SK-N-SH (cell line): ENCODE data around the gene PPP1R9B. TPM values are rescaled to one million over a fixed set of nuclear protein-coding genes. Genes with fewer than 3 reads are reported as not detected.

Experiments used
- CTCF ChIA-PET: fragments of 300-600, 350-600 bp; formaldehyde crosslinking; extraction: SDS; loops from one replicate; lab custom pipeline; 2021; lab: Yijun Ruan, JAX
- POLR2A ChIA-PET: fragments of 350-600 bp; sonication (Branson Sonifier 250); formaldehyde crosslinking; extraction: SDS; loops from one replicate; lab custom pipeline; 2020; ENCODE audit warnings: antibody characterized with exemption, inconsistent platforms; lab: Yijun Ruan, JAX
- DNase-seq: peaks from one replicate; pipeline ENCODE4 v3.0.0; 2012
- H2AFZ ChIP-seq: fragments of 200-600 bp; sonication (generic); 2 replicates; pipeline ENCODE4 v1.8.1; 2016; ENCODE audit warnings: antibody characterized with exemption, mild to moderate bottlenecking, low read depth
- H3F3A ChIP-seq: fragments of 200-600 bp; sonication (generic); replicated peaks from 2 replicates; pipeline ENCODE3; 2016; ENCODE audit warnings: antibody characterized with exemption, mild to moderate bottlenecking; ENCODE audit not compliant: insufficient read depth
- H3K27ac ChIP-seq, 2 experiments: fragments of 200-500 bp in 1 of 2; fragments of 200-600 bp in 1 of 2; sonication (Bioruptor generic) in 1 of 2; sonication (generic), shearing (Covaris generic) in 1 of 2; 2 replicates each; pipeline versions ENCODE4 v1.5.1 to v1.6.1; 2014 to 2016; ENCODE audit warnings: low read depth in 2 of 2, inconsistent platforms in 1 of 2, low read length in 1 of 2, mild to moderate bottlenecking in 1 of 2, mixed read lengths in 1 of 2
- H3K27me3 ChIP-seq: fragments of 200-600 bp; sonication (generic), shearing (Covaris generic); 2 replicates; pipeline ENCODE4 v1.6.1; 2016; ENCODE audit warnings: mixed run types; ENCODE audit not compliant: insufficient read depth
- H3K36me3 ChIP-seq, 2 experiments: fragments of 200-500 bp in 1 of 2; fragments of 200-600 bp in 1 of 2; sonication (Bioruptor generic) in 1 of 2; sonication (generic) in 1 of 2; replicated peaks in 1 of 2; 2 replicates each; pipeline versions ENCODE3 to v1.5.1; 2014 to 2016; ENCODE audit warnings: low read length in 1 of 2, mild to moderate bottlenecking in 1 of 2; ENCODE audit not compliant: insufficient read depth in 2 of 2, control insufficient read depth in 1 of 2
- H3K4me1 ChIP-seq, 2 experiments: fragments of 200-500 bp in 1 of 2; fragments of 200-600 bp in 1 of 2; sonication (Bioruptor generic) in 1 of 2; sonication (generic), shearing (Covaris generic) in 1 of 2; 2 replicates each; pipeline versions ENCODE4 v1.5.1 to v1.6.1; 2014 to 2016; ENCODE audit warnings: low read depth in 1 of 2, low read length in 1 of 2, mixed run types in 1 of 2; ENCODE audit not compliant: insufficient read depth in 2 of 2, control insufficient read depth in 1 of 2
- H3K4me2 ChIP-seq: fragments of 200-600 bp; sonication (generic), shearing (Covaris generic); 2 replicates; pipeline ENCODE4 v1.6.1; 2017; ENCODE audit warnings: mixed run types
- H3K4me3 ChIP-seq, 2 experiments: fragments of 200-500 bp in 1 of 2; fragments of 200-600 bp in 1 of 2; sonication (Bioruptor generic) in 1 of 2; sonication (generic), shearing (Covaris generic) in 1 of 2; 2 replicates each; pipeline versions ENCODE4 v1.5.1 to v1.8.1; 2014 to 2016; ENCODE audit warnings: low read depth in 2 of 2, inconsistent platforms in 1 of 2, low read length in 1 of 2, mild to moderate bottlenecking in 1 of 2, mixed read lengths in 1 of 2, moderate library complexity in 1 of 2
- H3K79me2 ChIP-seq: fragments of 200-600 bp; sonication (generic); 2 replicates; pipeline ENCODE4 v1.8.1; 2017; ENCODE audit warnings: mild to moderate bottlenecking; ENCODE audit not compliant: insufficient read depth
- H3K9ac ChIP-seq: fragments of 200-600 bp; sonication (generic); 2 replicates; pipeline ENCODE4 v1.6.1; 2017; ENCODE audit warnings: mixed run types
- H3K9me2 ChIP-seq: fragments of 200-600 bp; sonication (generic); 2 replicates; pipeline ENCODE4 v1.6.1; 2017; ENCODE audit warnings: mixed run types
- H3K9me3 ChIP-seq: fragments of 200-600 bp; sonication (generic); 2 replicates; pipeline ENCODE4 v1.6.1; 2017; ENCODE audit warnings: mixed run types, mild to moderate bottlenecking, moderate library complexity
- H4K20me1 ChIP-seq: fragments of 200-600 bp; sonication (generic); 2 replicates; pipeline ENCODE4 v1.6.1; 2017; ENCODE audit warnings: mild to moderate bottlenecking, mixed run types; ENCODE audit not compliant: insufficient read depth
- CHD2 ChIP-seq: fragments of 150-350 bp; IDR thresholded peaks from 2 replicates; pipeline ENCODE4 v1.6.1; 2018; ENCODE audit warnings: low read length; ENCODE audit not compliant: partially characterized antibody
- EZH2phosphoT487 ChIP-seq: fragments of 200-600 bp; sonication (generic); IDR thresholded peaks from 2 replicates; pipeline ENCODE4 v1.6.1; 2017; ENCODE audit warnings: low read depth, mixed run types, mild to moderate bottlenecking, antibody characterized with exemption, moderate library complexity, borderline replicate concordance
- FOXJ3 ChIP-seq: sonication (generic); formaldehyde crosslinking; IDR thresholded peaks from 2 replicates; pipeline ENCODE4 v1.5.1; 2020; ENCODE audit warnings: mild to moderate bottlenecking, missing genetic modification reagents
- FOXM1 ChIP-seq: IDR thresholded peaks from 2 replicates; pipeline ENCODE4 v1.4.0; 2012; ENCODE audit warnings: low read depth, mild to moderate bottlenecking
- GATA2 ChIP-seq: sonication (generic); formaldehyde crosslinking; IDR thresholded peaks from 2 replicates; pipeline ENCODE4 v1.5.0; 2020; ENCODE audit warnings: mild to moderate bottlenecking, missing genetic modification reagents
- JUND ChIP-seq: IDR thresholded peaks from 2 replicates; pipeline ENCODE4 v1.4.0; 2012
- MAX ChIP-seq: IDR thresholded peaks from 2 replicates; pipeline ENCODE4 v1.4.0; 2012; ENCODE audit warnings: low read depth
- MEF2A ChIP-seq: IDR thresholded peaks from 2 replicates; pipeline ENCODE4 v1.4.0; 2012; ENCODE audit warnings: low read depth, borderline replicate concordance
- NFIC ChIP-seq: IDR thresholded peaks from 2 replicates; pipeline ENCODE4 v1.4.0; 2012; ENCODE audit warnings: borderline replicate concordance
- PBX3 ChIP-seq: IDR thresholded peaks from 2 replicates; pipeline ENCODE4; 2012
- RCOR1 ChIP-seq: fragments of 150-350 bp; IDR thresholded peaks from 2 replicates; pipeline ENCODE4 v1.6.1; 2017; ENCODE audit warnings: antibody characterized with exemption, low read length
- RFX5 ChIP-seq: IDR thresholded peaks from 2 replicates; pipeline ENCODE4 v1.6.1; 2012; ENCODE audit warnings: mild to moderate bottlenecking, improper control_type of control experiment, low read length
- RXRA ChIP-seq: IDR thresholded peaks from 2 replicates; pipeline ENCODE4 v1.4.0; 2012; ENCODE audit warnings: low read depth, mild to moderate bottlenecking, borderline replicate concordance
- SIN3A ChIP-seq: IDR thresholded peaks from 2 replicates; pipeline ENCODE4 v1.6.1; 2012; ENCODE audit warnings: low read depth, mild to moderate bottlenecking, low read length, moderate library complexity, borderline replicate concordance
- SMC3 ChIP-seq: IDR thresholded peaks from 2 replicates; pipeline ENCODE4 v1.6.1; 2012; ENCODE audit warnings: low read depth, low read length, improper control_type of control experiment
- TAF1 ChIP-seq: IDR thresholded peaks from 2 replicates; pipeline ENCODE4 v1.6.1; 2012; ENCODE audit warnings: low read depth, mild to moderate bottlenecking, low read length, moderate library complexity, borderline replicate concordance
- ZBTB33 ChIP-seq: IDR thresholded peaks from 2 replicates; pipeline ENCODE4 v1.4.0; 2012; ENCODE audit warnings: low read depth, borderline replicate concordance
- WGBS: methylation state at CpG from one replicate; pipeline ENCODE4 v1.1.6; 2017; ENCODE audit warnings: low lambda C conversion rate; 5-methylcytosine and 5-hydroxymethylcytosine counted together
- polyA plus RNA-seq, 3 experiments: library from polyadenylated mRNA; depleted of rRNA; stranded (reverse); fragments of >200 nt; gene quantifications; 2 replicates each; pipeline ENCODE4 v1.2.3, GENCODE V29; 2012

Gene PPP1R9B
- polyA plus RNA-seq, 1 of the 3 experiments (the other 2 are of a cell fraction), result 35.2 TPM

GRCh38 chr17:50174444-50174843 lies 24.0 kb upstream of the PPP1R9B start:
- Histone ChIP-seq H3K4me1 (peaks cover 33 to 55% of the 10 kb centered on the region in 2 experiments), H3K79me2 (no peaks in the 10 kb centered on the region), H2AFZ (no peak overlapping the region), H3K4me3 (no peak overlapping the region), H3K9ac (no peak overlapping the region), H3K9me3 (no peaks in the 10 kb centered on the region), H3K4me2 (no peak overlapping the region), H3K27ac (peak overlapping the region in 1 of 2 experiments; percentile 90; a peak in 1 of 4 replicates), H4K20me1 (no peaks in the 10 kb centered on the region), H3K27me3 (no peaks in the 10 kb centered on the region), H3K36me3 (no peaks in the 10 kb centered on the region), H3K9me2 (no peaks in the 10 kb centered on the region), H3F3A (peaks cover 37% of the 10 kb centered on the region)
- TF ChIP-seq FOXM1 (no peak), CHD2 (no peak), RCOR1 (no peak), GATA2 (CRISPR knock-in tag) (no peak), MAX (no peak), PBX3 (no peak), SMC3 (no peak), ZBTB33 (no peak), NFIC (no peak), MEF2A (no peak), FOXJ3 (CRISPR knock-in tag) (no peak), RFX5 (no peak), SIN3A (no peak), JUND (no peak), TAF1 (no peak), EZH2phosphoT487 (no peak), RXRA (no peak)
- 77% methylated on average over 6 of the region's 6 CpGs for WGBS
- CTCF ChIA-PET, result interaction anchor here (1.3 to 17.0 kb wide), 7 partner anchors 9 to 124 kb away, joined by 4 to 517 read pairs (median 33); partner anchors contain the start of genes COL1A1 and TMEM92
- POLR2A ChIA-PET, result interaction anchor here (1.1 kb wide), 1 partner anchor 24 kb away, joined by 5 read pairs; the partner anchor contains the start of gene PPP1R9B
- DNase-seq, result no peak
